SK-N-SH (cell line): Measurements from ENCODE around the gene CTBS. TPM values are rescaled to one million over a fixed set of nuclear protein-coding genes. Genes with fewer than 3 reads are reported as not detected.

Experiments
- CTCF ChIA-PET: fragments of 300-600, 350-600 bp; formaldehyde crosslinking; extraction: SDS; loops from one replicate; lab custom pipeline; 2021; lab: Yijun Ruan, JAX
- POLR2A ChIA-PET: fragments of 350-600 bp; sonication (Branson Sonifier 250); formaldehyde crosslinking; extraction: SDS; loops from one replicate; lab custom pipeline; 2020; ENCODE audit warnings: antibody characterized with exemption, inconsistent platforms; lab: Yijun Ruan, JAX
- DNase-seq: peaks from one replicate; pipeline ENCODE4 v3.0.0; 2012
- H2AFZ ChIP-seq: fragments of 200-600 bp; sonication (generic); 2 replicates; pipeline ENCODE4 v1.8.1; 2016; ENCODE audit warnings: antibody characterized with exemption, mild to moderate bottlenecking, low read depth
- H3F3A ChIP-seq: fragments of 200-600 bp; sonication (generic); replicated peaks from 2 replicates; pipeline ENCODE3; 2016; ENCODE audit warnings: antibody characterized with exemption, mild to moderate bottlenecking; ENCODE audit not compliant: insufficient read depth
- H3K27ac ChIP-seq, 2 experiments: fragments of 200-500 bp in 1 of 2; fragments of 200-600 bp in 1 of 2; sonication (Bioruptor generic) in 1 of 2; sonication (generic), shearing (Covaris generic) in 1 of 2; 2 replicates each; pipeline versions ENCODE4 v1.5.1 to v1.6.1; 2014 to 2016; ENCODE audit warnings: low read depth in 2 of 2, inconsistent platforms in 1 of 2, low read length in 1 of 2, mild to moderate bottlenecking in 1 of 2, mixed read lengths in 1 of 2
- H3K27me3 ChIP-seq: fragments of 200-600 bp; sonication (generic), shearing (Covaris generic); 2 replicates; pipeline ENCODE4 v1.6.1; 2016; ENCODE audit warnings: mixed run types; ENCODE audit not compliant: insufficient read depth
- H3K36me3 ChIP-seq, 2 experiments: fragments of 200-500 bp in 1 of 2; fragments of 200-600 bp in 1 of 2; sonication (Bioruptor generic) in 1 of 2; sonication (generic) in 1 of 2; replicated peaks in 1 of 2; 2 replicates each; pipeline versions ENCODE3 to v1.5.1; 2014 to 2016; ENCODE audit warnings: low read length in 1 of 2, mild to moderate bottlenecking in 1 of 2; ENCODE audit not compliant: insufficient read depth in 2 of 2, control insufficient read depth in 1 of 2
- H3K4me1 ChIP-seq, 2 experiments: fragments of 200-500 bp in 1 of 2; fragments of 200-600 bp in 1 of 2; sonication (Bioruptor generic) in 1 of 2; sonication (generic), shearing (Covaris generic) in 1 of 2; 2 replicates each; pipeline versions ENCODE4 v1.5.1 to v1.6.1; 2014 to 2016; ENCODE audit warnings: low read depth in 1 of 2, low read length in 1 of 2, mixed run types in 1 of 2; ENCODE audit not compliant: insufficient read depth in 2 of 2, control insufficient read depth in 1 of 2
- H3K4me2 ChIP-seq: fragments of 200-600 bp; sonication (generic), shearing (Covaris generic); 2 replicates; pipeline ENCODE4 v1.6.1; 2017; ENCODE audit warnings: mixed run types
- H3K4me3 ChIP-seq, 2 experiments: fragments of 200-500 bp in 1 of 2; fragments of 200-600 bp in 1 of 2; sonication (Bioruptor generic) in 1 of 2; sonication (generic), shearing (Covaris generic) in 1 of 2; 2 replicates each; pipeline versions ENCODE4 v1.5.1 to v1.8.1; 2014 to 2016; ENCODE audit warnings: low read depth in 2 of 2, inconsistent platforms in 1 of 2, low read length in 1 of 2, mild to moderate bottlenecking in 1 of 2, mixed read lengths in 1 of 2, moderate library complexity in 1 of 2
- H3K79me2 ChIP-seq: fragments of 200-600 bp; sonication (generic); 2 replicates; pipeline ENCODE4 v1.8.1; 2017; ENCODE audit warnings: mild to moderate bottlenecking; ENCODE audit not compliant: insufficient read depth
- H3K9ac ChIP-seq: fragments of 200-600 bp; sonication (generic); 2 replicates; pipeline ENCODE4 v1.6.1; 2017; ENCODE audit warnings: mixed run types
- H3K9me2 ChIP-seq: fragments of 200-600 bp; sonication (generic); 2 replicates; pipeline ENCODE4 v1.6.1; 2017; ENCODE audit warnings: mixed run types
- H3K9me3 ChIP-seq: fragments of 200-600 bp; sonication (generic); 2 replicates; pipeline ENCODE4 v1.6.1; 2017; ENCODE audit warnings: mixed run types, mild to moderate bottlenecking, moderate library complexity
- H4K20me1 ChIP-seq: fragments of 200-600 bp; sonication (generic); 2 replicates; pipeline ENCODE4 v1.6.1; 2017; ENCODE audit warnings: mild to moderate bottlenecking, mixed run types; ENCODE audit not compliant: insufficient read depth
- CHD2 ChIP-seq: fragments of 150-350 bp; IDR thresholded peaks from 2 replicates; pipeline ENCODE4 v1.6.1; 2018; ENCODE audit warnings: low read length; ENCODE audit not compliant: partially characterized antibody
- CTCF ChIP-seq: fragments of 200-600 bp; sonication (generic); IDR thresholded peaks from 2 replicates; pipeline ENCODE4 v1.6.1; 2017; ENCODE audit warnings: antibody characterized with exemption, mild to moderate bottlenecking, moderate library complexity
- ELF1 ChIP-seq: IDR thresholded peaks from 2 replicates; pipeline ENCODE4 v1.4.0; 2012
- EP300 ChIP-seq, 2 experiments: IDR thresholded peaks; 2 replicates each; pipeline versions ENCODE4 v1.4.0 to v1.6.1; 2012; ENCODE audit warnings: borderline replicate concordance in 1 of 2, low read depth in 1 of 2, low read length in 1 of 2
- EZH2phosphoT487 ChIP-seq: fragments of 200-600 bp; sonication (generic); IDR thresholded peaks from 2 replicates; pipeline ENCODE4 v1.6.1; 2017; ENCODE audit warnings: low read depth, mixed run types, mild to moderate bottlenecking, antibody characterized with exemption, moderate library complexity, borderline replicate concordance
- FOSL2 ChIP-seq: IDR thresholded peaks from 2 replicates; pipeline ENCODE4 v1.4.0; 2012; ENCODE audit warnings: low read depth, mild to moderate bottlenecking, moderate library complexity, borderline replicate concordance
- FOXJ3 ChIP-seq: sonication (generic); formaldehyde crosslinking; IDR thresholded peaks from 2 replicates; pipeline ENCODE4 v1.5.1; 2020; ENCODE audit warnings: mild to moderate bottlenecking, missing genetic modification reagents
- FOXM1 ChIP-seq: IDR thresholded peaks from 2 replicates; pipeline ENCODE4 v1.4.0; 2012; ENCODE audit warnings: low read depth, mild to moderate bottlenecking
- GABPA ChIP-seq: IDR thresholded peaks from 2 replicates; pipeline ENCODE4 v1.4.0; 2012; ENCODE audit warnings: low read depth, mild to moderate bottlenecking
- JUND ChIP-seq: IDR thresholded peaks from 2 replicates; pipeline ENCODE4 v1.4.0; 2012
- MAX ChIP-seq: IDR thresholded peaks from 2 replicates; pipeline ENCODE4 v1.4.0; 2012; ENCODE audit warnings: low read depth
- MEF2A ChIP-seq: IDR thresholded peaks from 2 replicates; pipeline ENCODE4 v1.4.0; 2012; ENCODE audit warnings: low read depth, borderline replicate concordance
- MXI1 ChIP-seq: IDR thresholded peaks from 2 replicates; pipeline ENCODE4 v1.6.1; 2012; ENCODE audit warnings: mild to moderate bottlenecking, low read depth, low read length, improper control_type of control experiment
- PBX3 ChIP-seq: IDR thresholded peaks from 2 replicates; pipeline ENCODE4; 2012
- POLR2AphosphoS5 ChIP-seq: IDR thresholded peaks from 2 replicates; pipeline ENCODE4 v1.6.1; 2012; ENCODE audit warnings: low read depth, low read length
- RAD21 ChIP-seq: IDR thresholded peaks from 2 replicates; pipeline ENCODE4 v1.6.1; 2012; ENCODE audit warnings: mild to moderate bottlenecking, low read length
- RCOR1 ChIP-seq: fragments of 150-350 bp; IDR thresholded peaks from 2 replicates; pipeline ENCODE4 v1.6.1; 2017; ENCODE audit warnings: antibody characterized with exemption, low read length
- REST ChIP-seq: IDR thresholded peaks from 2 replicates; pipeline ENCODE4 v1.6.1; 2012; ENCODE audit warnings: mild to moderate bottlenecking, low read depth, low read length, moderate library complexity
- RFX5 ChIP-seq: IDR thresholded peaks from 2 replicates; pipeline ENCODE4 v1.6.1; 2012; ENCODE audit warnings: mild to moderate bottlenecking, improper control_type of control experiment, low read length
- TAF1 ChIP-seq: IDR thresholded peaks from 2 replicates; pipeline ENCODE4 v1.6.1; 2012; ENCODE audit warnings: low read depth, mild to moderate bottlenecking, low read length, moderate library complexity, borderline replicate concordance
- TCF12 ChIP-seq: IDR thresholded peaks from 2 replicates; pipeline ENCODE4 v1.4.0; 2012
- USF2 ChIP-seq: fragments of 150-350 bp; IDR thresholded peaks from 2 replicates; pipeline ENCODE4 v1.6.1; 2017; ENCODE audit warnings: antibody characterized with exemption, low read length, low read depth, borderline replicate concordance
- ZBTB33 ChIP-seq: IDR thresholded peaks from 2 replicates; pipeline ENCODE4 v1.4.0; 2012; ENCODE audit warnings: low read depth, borderline replicate concordance
- WGBS: methylation state at CpG from one replicate; pipeline ENCODE4 v1.1.6; 2017; ENCODE audit warnings: low lambda C conversion rate; 5-methylcytosine and 5-hydroxymethylcytosine counted together
- polyA plus RNA-seq, 3 experiments: library from polyadenylated mRNA; depleted of rRNA; stranded (reverse); fragments of >200 nt; gene quantifications; 2 replicates each; pipeline ENCODE4 v1.2.3, GENCODE V29; 2012

Gene CTBS
- polyA plus RNA-seq, 1 of the 3 experiments (the other 2 are of a cell fraction): 16.6 TPM

- H3K9me2 ChIP-seq: no peaks in the 10 kb centered on the region
- peaks cover 7% of the 10 kb centered on the region for H3F3A ChIP-seq
- H3K9me3 ChIP-seq: 0 out of 2 replicates have a peak, but pooled peaks cover 8% of the 10 kb centered on the region
- ChIA-PET POLR2A (interaction anchor here (0.6 to 1.9 kb wide), 10 partner anchors 26 to 341 kb away, joined by 3 to 12 read pairs (median 4); partner anchors contain the start of gene CTBS), CTCF (interaction anchor here (1.1 to 4.2 kb wide), 3 partner anchors 53 to 247 kb away, joined by 3 to 28 read pairs (median 3); no protein-coding TSS in a partner anchor)
- H3K9ac ChIP-seq: peak within 1 kb of the TSS; percentile 93
- peaks cover 60% of the 10 kb centered on the region for H3K79me2 ChIP-seq
- H3K4me3 ChIP-seq: peak within 1 kb of the TSS; percentile 71 to 81
- peak within 1 kb of the TSS; percentile 81 for H2AFZ ChIP-seq
- peak within 1 kb of the TSS; percentile 94 to 99 for H3K27ac ChIP-seq
- under 1% methylated on average over 21 of the region's 60 CpGs for WGBS
- H3K27me3 ChIP-seq: no peaks in the 10 kb centered on the region
- H4K20me1 ChIP-seq: peaks cover 39% of the 10 kb centered on the region
- peaks cover 8 to 19% of the 10 kb centered on the region in 2 experiments; a peak in 3 of 4 replicates for H3K4me1 ChIP-seq
- H3K36me3 ChIP-seq: peaks cover 6 to 16% of the 10 kb centered on the region in 2 experiments
- peak; percentile 98 for DNase-seq
- peak within 1 kb of the TSS; percentile 86 for H3K4me2 ChIP-seq
- no peak for TF ChIP-seq RAD21
- peak; percentile 55; the same call in 1 of the 2 replicates for TF ChIP-seq JUND
- TF ChIP-seq USF2: no peak
- no peak for TF ChIP-seq EP300 (IDR thresholded peaks at IDR 0.05; ENCODE audit: borderline replicate concordance in 1 of 2, low read depth in 1 of 2, low read length in 1 of 2)
- 0 out of 2 replicates have a peak, but pooled peaks have one; percentile 13 for TF ChIP-seq GABPA
- no peak for TF ChIP-seq MEF2A
- TF ChIP-seq PBX3: no peak; the same call in 1 of the 2 replicates
- no peak for TF ChIP-seq MAX
- TF ChIP-seq CHD2: peak; percentile 13
- TF ChIP-seq FOXM1: no peak
- no peak for TF ChIP-seq RFX5
- TF ChIP-seq POLR2AphosphoS5: peak; percentile 79
- TF ChIP-seq FOXJ3 (CRISPR knock-in tag): no peak
- TF ChIP-seq EZH2phosphoT487: no peak
- TF ChIP-seq ELF1: peak; percentile 40; the same call in 1 of the 2 replicates
- no peak for TF ChIP-seq CTCF
- TF ChIP-seq RCOR1: 0 out of 2 replicates have a peak, but pooled peaks have one; percentile 27
- TF ChIP-seq ZBTB33: no peak
- peak; percentile 29; the same call in 1 of the 2 replicates for TF ChIP-seq TCF12
- TF ChIP-seq FOSL2: peak; percentile 78; the same call in 1 of the 2 replicates
- no peak for TF ChIP-seq MXI1
- peak; percentile 61 for TF ChIP-seq TAF1
- TF ChIP-seq REST: no peak
Observed at GRCh38 chr1:84506002-84506728, 68.1 kb downstream of the CTBS start, which contains the start of the genes GNG5 and SPATA1. TSS of gene GNG5 (minus strand) at chr1:84506581. CDS start at chr1:84506091, 490 bp downstream. TSS of gene SPATA1 (plus strand) at chr1:84506386. CDS start at chr1:84516360, 9,974 bp downstream.
